OCI-LY1 (cell line): Measurements from ENCODE around the gene PRKG1.

Experiments
- H2AFZ ChIP-seq: fragments of 200-600 bp; sonication (generic), shearing (Covaris generic); 2 replicates; pipeline ENCODE4 v1.6.0; 2014; ENCODE audit warnings: antibody characterized with exemption, mild to moderate bottlenecking, low read length
- H3F3A ChIP-seq: fragments of 200-600 bp; sonication (generic), shearing (Covaris generic); 2 replicates; pipeline ENCODE4 v1.6.0; 2014; ENCODE audit warnings: mild to moderate bottlenecking, antibody characterized with exemption, low read length, moderate library complexity; ENCODE audit not compliant: insufficient read depth
- H3K27ac ChIP-seq: fragments of 200-600 bp; sonication (generic); 2 replicates; pipeline ENCODE4 v1.5.1; 2014; ENCODE audit warnings: low read length, mixed run types, mild to moderate bottlenecking, low read depth; ENCODE audit not compliant: poor library complexity, severe bottlenecking
- H3K27me3 ChIP-seq: fragments of 200-600 bp; sonication (generic); 2 replicates; pipeline ENCODE4 v1.6.0; 2014; ENCODE audit warnings: antibody characterized with exemption, mild to moderate bottlenecking, low read length, moderate library complexity; ENCODE audit not compliant: insufficient read depth
- H3K36me3 ChIP-seq: fragments of 200-600 bp; sonication (generic); 2 replicates; pipeline ENCODE4 v1.6.1; 2014; ENCODE audit warnings: mild to moderate bottlenecking, antibody characterized with exemption, low read length, moderate library complexity, mixed read lengths; ENCODE audit not compliant: insufficient read depth
- H3K4me1 ChIP-seq: fragments of 200-600 bp; sonication (generic); 2 replicates; pipeline ENCODE4 v1.5.1; 2014; ENCODE audit warnings: mild to moderate bottlenecking, low read length, moderate library complexity; ENCODE audit not compliant: insufficient read depth, severe bottlenecking
- H3K4me2 ChIP-seq: fragments of 200-600 bp; sonication (generic), shearing (Covaris generic); 2 replicates; pipeline ENCODE4 v1.6.1; 2014; ENCODE audit warnings: low read length
- H3K4me3 ChIP-seq: fragments of 200-600 bp; sonication (generic); 2 replicates; pipeline ENCODE4 v1.5.1; 2014; ENCODE audit warnings: low read length, low read depth, mild to moderate bottlenecking, mixed read lengths; ENCODE audit not compliant: poor library complexity, severe bottlenecking
- H3K79me2 ChIP-seq: fragments of 200-600 bp; shearing (Covaris generic); 2 replicates; pipeline ENCODE4 v1.6.1; 2016; ENCODE audit warnings: mixed run types, low read length, mixed read lengths; ENCODE audit not compliant: insufficient read depth
- H3K9ac ChIP-seq: fragments of 200-600 bp; sonication (generic), shearing (Covaris generic); 2 replicates; pipeline ENCODE4 v1.6.1; 2014; ENCODE audit warnings: mild to moderate bottlenecking, low read length, mixed read lengths
- H3K9me2 ChIP-seq: fragments of 200-600 bp; sonication (generic), shearing (Covaris generic); 2 replicates; pipeline ENCODE4 v1.6.1; 2014; ENCODE audit warnings: low read depth, mild to moderate bottlenecking, low read length, mixed read lengths
- H3K9me3 ChIP-seq: fragments of 200-600 bp; shearing (Covaris generic); 2 replicates; pipeline ENCODE4 v1.6.1; 2014; ENCODE audit warnings: low read length, mixed read lengths
- H4K20me1 ChIP-seq: fragments of 200-600 bp; sonication (generic), shearing (Covaris generic); 2 replicates; pipeline ENCODE4 v1.6.0; 2016; ENCODE audit warnings: mild to moderate bottlenecking, low read length; ENCODE audit not compliant: insufficient read depth
- CTCF ChIP-seq: fragments of 200-600 bp; sonication (generic), shearing (Covaris generic); IDR thresholded peaks from 2 replicates; pipeline ENCODE4 v1.5.1; 2017; ENCODE audit warnings: mild to moderate bottlenecking, antibody characterized with exemption, low read length, moderate library complexity, mixed read lengths
- EZH2 ChIP-seq: fragments of 200-600 bp; sonication (generic), shearing (Covaris generic); IDR thresholded peaks from 2 replicates; pipeline ENCODE4 v1.8.0; 2017; ENCODE audit warnings: borderline replicate concordance, mixed run types, mild to moderate bottlenecking, antibody characterized with exemption, low read length, moderate library complexity, mixed read lengths

Gene PRKG1

GRCh38 chr10:51472154-51472553 is 397.9 kb downstream of the PRKG1 start:
- H3K9ac ChIP-seq, result no peak overlapping the region
- no peaks in the 10 kb centered on the region for H4K20me1 ChIP-seq
- no peaks in the 10 kb centered on the region for H3K36me3 ChIP-seq
- H3K9me2 ChIP-seq, result no peaks in the 10 kb centered on the region
- no peak overlapping the region for H3K4me2 ChIP-seq
- H3F3A ChIP-seq, result no peaks in the 10 kb centered on the region
- H3K4me3 ChIP-seq, result no peak overlapping the region
- no peaks in the 10 kb centered on the region for H3K27me3 ChIP-seq
- H3K9me3 ChIP-seq, result no peaks in the 10 kb centered on the region
- no peaks in the 10 kb centered on the region for H3K4me1 ChIP-seq
- TF ChIP-seq CTCF (no peak), EZH2 (no peak)
- H3K27ac ChIP-seq, result no peak overlapping the region
- H3K79me2 ChIP-seq, result no peaks in the 10 kb centered on the region
- no peak overlapping the region for H2AFZ ChIP-seq

- no peak overlapping the region for H3K4me2 ChIP-seq
- no peaks in the 10 kb centered on the region for H4K20me1 ChIP-seq
- TF ChIP-seq EZH2 (no peak), CTCF (no peak)
- no peak overlapping the region for H3K27ac ChIP-seq
- no peaks in the 10 kb centered on the region for H3K27me3 ChIP-seq
- no peaks in the 10 kb centered on the region for H3K79me2 ChIP-seq
- no peaks in the 10 kb centered on the region for H3K9me2 ChIP-seq
- H2AFZ ChIP-seq, result no peak overlapping the region
- no peak overlapping the region for H3K4me3 ChIP-seq
- H3K9ac ChIP-seq, result no peak overlapping the region
- no peaks in the 10 kb centered on the region for H3K4me1 ChIP-seq
- no peaks in the 10 kb centered on the region for H3F3A ChIP-seq
- no peaks in the 10 kb centered on the region for H3K9me3 ChIP-seq
- no peaks in the 10 kb centered on the region for H3K36me3 ChIP-seq
Measured at GRCh38 chr10:51479711-51480110, 405.4 kb downstream of the PRKG1 start.

- Histone ChIP-seq H3K4me3 (no peak overlapping the region), H3K4me1 (no peaks in the 10 kb centered on the region), H3F3A (no peaks in the 10 kb centered on the region), H2AFZ (no peak overlapping the region), H3K27ac (no peak overlapping the region), H3K9me3 (no peaks in the 10 kb centered on the region), H3K79me2 (no peaks in the 10 kb centered on the region), H3K9me2 (no peaks in the 10 kb centered on the region), H3K4me2 (no peak overlapping the region), H3K27me3 (no peaks in the 10 kb centered on the region), H3K36me3 (no peaks in the 10 kb centered on the region), H4K20me1 (no peaks in the 10 kb centered on the region), H3K9ac (no peak overlapping the region)
- TF ChIP-seq CTCF, result no peak
- no peak for TF ChIP-seq EZH2
Measured at GRCh38 chr10:51485668-51486067, 411.4 kb downstream of the PRKG1 start.
